Urothelium cell line (cell line): ENCODE data around the gene NEUROD1.

Source experiments
- DNase-seq: peaks from one replicate; pipeline ENCODE4 v3.0.0; 2011; ENCODE audit warnings: low spot score, mixed read lengths
- FAIRE-seq: peaks from 2 replicates; lab custom pipeline; 2011; peaks lifted over from hg19 to GRCh38; lab: Jason Lieb, UNC

NEUROD1 gene

DNA sequence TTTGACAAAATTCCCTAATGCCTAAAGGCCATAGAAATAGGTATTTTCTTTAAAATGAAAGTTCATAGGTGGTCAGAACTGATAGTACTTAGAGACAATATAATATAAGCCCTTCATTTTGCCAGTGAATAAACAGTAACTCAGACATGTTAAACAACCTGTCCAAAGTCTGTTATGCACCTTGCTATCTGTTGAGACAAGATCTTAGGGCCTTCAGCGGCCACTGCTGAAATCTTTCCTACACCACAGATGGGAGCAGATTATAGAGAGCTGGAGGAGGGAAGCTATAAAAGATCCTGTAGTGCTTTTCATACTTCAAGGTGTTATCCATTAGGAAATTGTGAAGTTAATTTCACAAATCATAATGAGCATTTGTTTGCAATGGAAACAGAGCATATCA lies 37.2 kb downstream of the NEUROD1 start:
- no peak for FAIRE-seq

DNA sequence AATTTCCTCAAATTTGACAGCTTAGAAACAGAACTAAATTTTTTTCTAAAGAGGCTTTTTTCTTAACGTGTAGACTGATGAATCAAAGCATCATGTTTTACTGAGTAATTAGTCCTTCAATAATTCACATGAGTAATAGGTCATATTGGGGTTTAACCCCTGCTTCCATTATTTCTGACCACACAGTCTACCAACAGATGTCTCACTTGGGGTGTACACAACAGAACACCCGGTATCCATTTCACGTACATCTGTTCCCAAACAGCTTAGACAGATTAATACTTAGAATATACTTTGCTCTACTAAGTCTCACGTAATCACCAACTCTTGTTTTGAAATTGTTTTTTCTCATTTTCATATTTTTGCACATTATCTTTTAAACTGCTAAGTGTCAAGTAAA lies 38.2 kb downstream of the NEUROD1 start:
- no peak for FAIRE-seq

More for the DNA sequence above, 37.2 kb downstream of the NEUROD1 start:
- no peak for DNase-seq

DNA sequence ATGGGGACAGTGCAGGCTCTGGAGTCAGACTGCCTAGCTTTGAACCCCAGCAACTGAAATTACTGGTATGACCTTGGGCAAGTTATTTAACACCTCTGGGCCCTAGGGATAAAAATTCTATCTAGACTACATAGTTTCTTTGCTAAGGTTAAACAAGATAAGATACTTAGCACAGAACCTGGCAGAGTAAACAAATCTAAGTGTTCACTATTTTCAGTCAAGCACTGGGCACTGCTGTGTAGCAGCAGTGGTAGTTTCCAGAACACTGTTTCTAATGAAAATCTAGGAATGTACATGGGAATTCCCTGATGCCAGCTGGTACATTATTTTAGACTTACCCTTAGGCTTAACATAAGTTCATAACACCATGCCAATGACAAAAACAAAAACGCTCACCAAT lies 40.6 kb downstream of the NEUROD1 start:
- FAIRE-seq (no peak), DNase-seq (no peak)

More for the DNA sequence above, 38.2 kb downstream of the NEUROD1 start:
- DNase-seq, result no peak

DNA sequence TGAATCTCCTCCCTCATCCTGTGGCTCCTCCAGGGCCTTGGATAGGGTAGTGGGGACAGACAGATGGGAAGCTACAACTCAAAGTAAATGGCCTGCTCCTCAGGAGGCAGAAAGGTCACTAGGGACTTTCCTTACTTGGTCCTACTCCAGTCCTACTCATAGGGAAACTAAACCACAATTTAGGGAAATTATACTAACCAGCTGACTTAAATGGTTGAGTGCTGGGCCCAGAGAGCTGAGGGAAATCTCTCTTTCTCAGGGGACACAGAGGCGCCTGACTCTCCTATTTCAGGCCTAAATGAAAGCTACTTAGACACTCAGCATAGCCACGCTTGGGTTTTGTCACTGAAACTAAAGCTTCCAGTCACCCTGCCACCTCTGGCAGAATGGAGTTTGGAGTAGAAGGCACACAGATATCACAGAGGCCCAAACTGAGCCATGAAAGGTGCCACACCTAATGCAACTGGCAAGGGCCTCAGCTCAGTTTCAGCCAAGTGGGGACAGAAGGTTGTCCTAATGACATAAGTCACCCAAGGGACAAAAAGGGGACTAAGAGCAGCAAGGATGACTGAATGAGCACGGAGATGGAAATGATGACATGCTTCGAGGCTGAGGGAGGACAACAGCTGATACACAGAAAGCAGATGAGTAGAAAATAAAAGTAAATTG lies 47.5 kb downstream of the NEUROD1 start:
- FAIRE-seq (no peak), DNase-seq (no peak)

DNA sequence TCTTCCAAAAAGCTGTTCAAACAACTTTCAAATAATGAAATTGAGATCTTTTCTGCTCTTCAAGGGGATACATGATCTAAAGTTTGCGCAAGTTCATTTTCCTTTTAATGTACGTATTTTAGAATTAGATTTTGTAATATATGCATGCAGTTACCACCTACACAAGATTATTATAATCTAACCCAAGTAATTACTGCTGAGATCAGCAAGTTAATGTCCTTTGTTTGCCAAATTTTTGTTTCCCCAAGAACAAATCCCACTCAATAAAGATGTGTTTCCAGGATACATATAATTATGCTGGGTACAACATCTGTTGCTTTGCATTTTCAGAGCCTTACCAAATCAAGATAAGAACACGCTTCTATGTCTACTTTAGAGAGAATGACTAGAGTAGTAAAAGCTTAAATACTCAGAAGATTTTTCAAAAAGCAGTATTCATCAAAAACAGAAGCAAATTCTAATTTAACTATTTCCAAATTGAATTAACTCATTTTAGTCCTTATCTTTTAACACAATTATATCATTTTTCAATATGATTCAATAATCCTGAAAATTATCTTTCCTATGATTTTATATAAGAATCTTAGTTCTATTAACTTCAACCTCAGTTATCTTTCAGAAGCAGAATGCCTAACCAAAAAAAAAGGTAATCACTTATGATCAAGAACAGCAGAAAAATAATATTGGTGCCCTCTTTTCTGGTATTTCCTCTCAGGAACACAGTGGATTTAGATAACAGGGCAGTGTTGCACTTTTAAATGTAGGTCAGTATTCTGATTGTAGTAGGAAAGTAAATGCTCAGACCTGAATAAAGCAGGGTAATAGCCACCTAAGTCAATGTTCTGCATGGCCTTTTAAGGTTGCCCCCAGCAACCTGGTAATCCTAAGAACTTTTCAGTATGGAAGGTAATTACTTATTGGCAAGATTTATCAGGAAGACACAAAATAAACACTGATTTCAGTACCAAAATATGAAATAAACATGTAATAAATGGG lies 51.4 kb downstream of the NEUROD1 start:
- no peak for FAIRE-seq
- no peak for DNase-seq

DNA sequence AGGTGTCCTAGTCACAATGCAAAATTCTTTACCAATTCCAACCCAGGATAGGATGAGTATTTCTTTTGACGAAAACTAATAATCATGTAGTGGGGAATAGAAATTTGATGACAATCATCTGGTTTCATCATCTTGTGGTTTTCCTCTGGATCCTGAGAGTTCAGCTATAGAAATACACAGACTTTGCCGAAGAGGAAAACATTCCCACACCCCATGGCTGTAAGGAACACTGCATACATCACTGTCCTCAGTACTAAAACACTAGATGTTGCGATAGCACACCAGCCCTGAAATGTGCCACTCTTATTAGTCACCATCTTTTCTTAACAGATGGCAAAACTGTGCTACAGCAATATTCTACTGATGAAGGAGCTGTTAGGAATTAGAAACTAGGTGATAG lies 52.8 kb downstream of the NEUROD1 start:
- FAIRE-seq (no peak), DNase-seq (no peak)

DNA sequence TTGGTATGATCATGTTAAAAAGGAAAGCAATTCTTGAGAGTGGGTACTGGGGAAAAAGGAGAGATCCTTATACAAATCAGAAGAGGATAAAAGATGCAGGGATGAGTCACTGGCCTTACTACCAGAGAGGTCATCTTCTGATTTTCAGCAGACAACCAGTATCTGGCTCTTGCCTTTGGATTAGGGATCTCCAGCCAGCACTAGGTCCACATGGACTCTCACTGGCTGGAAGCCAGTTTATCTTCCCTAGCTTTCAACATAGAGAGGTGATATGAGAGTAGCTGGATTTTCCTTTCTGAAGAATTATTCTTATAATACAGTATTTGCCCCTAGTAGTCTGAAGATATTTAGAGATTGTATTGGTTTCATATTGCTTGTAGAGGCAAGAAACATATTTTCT lies 53.6 kb downstream of the NEUROD1 start:
- DNase-seq (no peak), FAIRE-seq (no peak)
